ENCODE measurements around the gene BICC1.
"Not testable (repeated sequence)": the region's sequence is repeated elsewhere in the genome, so short reads cannot be mapped to it uniquely, and the experiment has no call there.

BICC1 gene

GRCh38 chr10:58576751-58577436 lies 64.2 kb downstream of the BICC1 start:
- DNase-seq (ENCODE audit: low read depth in 1 of 2, low spot score in 1 of 2), result no peak
- in situ Hi-C loops (cut with HindIII; ENCODE audit: low pct_unique_long_range_greater_than_20kb, low sequenced_read_pairs), result no loop called here
- no peak for TF ChIP-seq JUND (IDR thresholded peaks at IDR 0.05; ENCODE audit: low read depth)

- TF ChIP-seq JUND (IDR thresholded peaks at IDR 0.05; ENCODE audit: low read depth), result no peak
- in situ Hi-C loops (cut with HindIII; ENCODE audit: low pct_unique_long_range_greater_than_20kb, low sequenced_read_pairs), result no loop called here
- DNase-seq (ENCODE audit: low read depth in 1 of 2, low spot score in 1 of 2), result no peak
Observed at GRCh38 chr10:58577437-58577777, 64.7 kb downstream of the BICC1 start.

- DNase-seq (ENCODE audit: low read depth in 1 of 2, low spot score in 1 of 2), result no peak
- TF ChIP-seq JUND (IDR thresholded peaks at IDR 0.05; ENCODE audit: low read depth), result no peak
- in situ Hi-C loops (cut with HindIII; ENCODE audit: low pct_unique_long_range_greater_than_20kb, low sequenced_read_pairs), result no loop called here
Observed at GRCh38 chr10:58578366-58578765, 65.7 kb downstream of the BICC1 start.

- in situ Hi-C loops (cut with HindIII; ENCODE audit: low pct_unique_long_range_greater_than_20kb, low sequenced_read_pairs), result no loop called here
- no peak for DNase-seq (ENCODE audit: low read depth in 1 of 2, low spot score in 1 of 2)
- no peak for TF ChIP-seq JUND (IDR thresholded peaks at IDR 0.05; ENCODE audit: low read depth)
Observed at GRCh38 chr10:58579011-58579655, 66.5 kb downstream of the BICC1 start.

GRCh38 chr10:58582045-58582444 lies 69.4 kb downstream of the BICC1 start:
- DNase-seq (ENCODE audit: low read depth in 1 of 2, low spot score in 1 of 2), result no peak
- in situ Hi-C loops (cut with HindIII; ENCODE audit: low pct_unique_long_range_greater_than_20kb, low sequenced_read_pairs), result no loop called here
- TF ChIP-seq JUND (IDR thresholded peaks at IDR 0.05; ENCODE audit: low read depth), result no peak

GRCh38 chr10:58585435-58585834 lies 72.8 kb downstream of the BICC1 start:
- DNase-seq (ENCODE audit: low read depth in 1 of 2, low spot score in 1 of 2), result no peak
- in situ Hi-C loops (cut with HindIII; ENCODE audit: low pct_unique_long_range_greater_than_20kb, low sequenced_read_pairs), result no loop called here
- no peak for TF ChIP-seq JUND (IDR thresholded peaks at IDR 0.05; ENCODE audit: low read depth)

GRCh38 chr10:58586282-58587245 lies 73.9 kb downstream of the BICC1 start:
- no peak for TF ChIP-seq JUND (IDR thresholded peaks at IDR 0.05; ENCODE audit: low read depth)
- no peak for DNase-seq (ENCODE audit: low read depth in 1 of 2, low spot score in 1 of 2)
- in situ Hi-C loops (cut with HindIII; ENCODE audit: low pct_unique_long_range_greater_than_20kb, low sequenced_read_pairs), result no loop called here

GRCh38 chr10:58587676-58588075 lies 75.0 kb downstream of the BICC1 start:
- no peak for DNase-seq (ENCODE audit: low read depth in 1 of 2, low spot score in 1 of 2)
- no peak for TF ChIP-seq JUND (IDR thresholded peaks at IDR 0.05; ENCODE audit: low read depth)
- in situ Hi-C loops (cut with HindIII; ENCODE audit: low pct_unique_long_range_greater_than_20kb, low sequenced_read_pairs), result no loop called here

- in situ Hi-C loops (cut with HindIII; ENCODE audit: low pct_unique_long_range_greater_than_20kb, low sequenced_read_pairs), result no loop called here
- peak; percentile 8 to 78 for DNase-seq (ENCODE audit: low read depth in 1 of 2, low spot score in 1 of 2)
- TF ChIP-seq JUND (IDR thresholded peaks at IDR 0.05; ENCODE audit: low read depth), result no peak
Observed at GRCh38 chr10:58588673-58589265, 76.1 kb downstream of the BICC1 start.

GRCh38 chr10:58590152-58590840 lies 77.6 kb downstream of the BICC1 start:
- in situ Hi-C loops (cut with HindIII; ENCODE audit: low pct_unique_long_range_greater_than_20kb, low sequenced_read_pairs), result no loop called here
- no peak for TF ChIP-seq JUND (IDR thresholded peaks at IDR 0.05; ENCODE audit: low read depth)
- DNase-seq (ENCODE audit: low read depth in 1 of 2, low spot score in 1 of 2), result no peak

- no peak for TF ChIP-seq JUND (IDR thresholded peaks at IDR 0.05; ENCODE audit: low read depth)
- in situ Hi-C loops (cut with HindIII; ENCODE audit: low pct_unique_long_range_greater_than_20kb, low sequenced_read_pairs), result no loop called here
- DNase-seq (ENCODE audit: low read depth in 1 of 2, low spot score in 1 of 2), result no peak
Observed at GRCh38 chr10:58590924-58591323, 78.3 kb downstream of the BICC1 start.

GRCh38 chr10:58593008-58593407 lies 80.3 kb downstream of the BICC1 start:
- DNase-seq (ENCODE audit: low read depth in 1 of 2, low spot score in 1 of 2), result no peak
- in situ Hi-C loops (cut with HindIII; ENCODE audit: low pct_unique_long_range_greater_than_20kb, low sequenced_read_pairs), result no loop called here
- TF ChIP-seq JUND (IDR thresholded peaks at IDR 0.05; ENCODE audit: low read depth), result no peak

GRCh38 chr10:58597211-58597610 lies 84.5 kb downstream of the BICC1 start:
- in situ Hi-C loops (cut with HindIII; ENCODE audit: low pct_unique_long_range_greater_than_20kb, low sequenced_read_pairs); DNase-seq (ENCODE audit: low read depth in 1 of 2, low spot score in 1 of 2): not testable (repeated sequence)
